NCI-H82 treated with DMSO at 0.1 percent for 48 hours (cell line): ENCODE measurements around the gene NPM1.
"Not testable (repeated sequence)": the region's sequence is repeated elsewhere in the genome, so short reads cannot be mapped to it uniquely, and the experiment has no call there.

Experiments
- DNase-seq: peaks from one replicate; lab custom pipeline; 2025; ENCODE audit not compliant: unreplicated experiment; lab: John Stamatoyannopoulos, UW

NPM1 gene

DNA sequence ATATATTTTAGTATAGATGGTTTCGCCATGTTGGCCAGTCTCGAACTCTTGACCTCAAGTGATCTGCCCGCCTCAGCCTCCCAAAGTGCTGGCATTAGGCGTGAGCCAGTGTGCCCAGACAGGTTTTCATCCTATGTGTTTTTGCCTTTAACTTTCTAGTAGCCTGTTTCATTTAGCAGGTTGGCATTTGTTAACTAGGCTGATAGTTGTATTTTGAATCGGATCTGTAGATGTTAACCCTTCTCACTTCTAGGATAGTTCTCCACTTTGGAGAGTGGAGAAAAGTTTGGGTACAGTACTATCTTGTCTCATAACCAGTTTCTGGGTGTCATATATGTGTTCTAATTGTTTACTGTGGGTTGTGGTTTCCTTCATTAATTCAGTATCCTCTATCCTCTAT lies 24.5 kb downstream of the NPM1 start:
- DNase-seq, result no peak

- no peak for DNase-seq
These were observed 25.7 kb downstream of the NPM1 start for GRCh38 chr5:171413153-171413910.

GRCh38 chr5:171413993-171414392 lies 26.3 kb downstream of the NPM1 start:
- not testable (repeated sequence) for DNase-seq

- DNase-seq, result no peak
These were observed 27.6 kb downstream of the NPM1 start for GRCh38 chr5:171415115-171415730.

- DNase-seq, result no peak
These were observed 28.8 kb downstream of the NPM1 start for GRCh38 chr5:171416160-171417049.

DNA sequence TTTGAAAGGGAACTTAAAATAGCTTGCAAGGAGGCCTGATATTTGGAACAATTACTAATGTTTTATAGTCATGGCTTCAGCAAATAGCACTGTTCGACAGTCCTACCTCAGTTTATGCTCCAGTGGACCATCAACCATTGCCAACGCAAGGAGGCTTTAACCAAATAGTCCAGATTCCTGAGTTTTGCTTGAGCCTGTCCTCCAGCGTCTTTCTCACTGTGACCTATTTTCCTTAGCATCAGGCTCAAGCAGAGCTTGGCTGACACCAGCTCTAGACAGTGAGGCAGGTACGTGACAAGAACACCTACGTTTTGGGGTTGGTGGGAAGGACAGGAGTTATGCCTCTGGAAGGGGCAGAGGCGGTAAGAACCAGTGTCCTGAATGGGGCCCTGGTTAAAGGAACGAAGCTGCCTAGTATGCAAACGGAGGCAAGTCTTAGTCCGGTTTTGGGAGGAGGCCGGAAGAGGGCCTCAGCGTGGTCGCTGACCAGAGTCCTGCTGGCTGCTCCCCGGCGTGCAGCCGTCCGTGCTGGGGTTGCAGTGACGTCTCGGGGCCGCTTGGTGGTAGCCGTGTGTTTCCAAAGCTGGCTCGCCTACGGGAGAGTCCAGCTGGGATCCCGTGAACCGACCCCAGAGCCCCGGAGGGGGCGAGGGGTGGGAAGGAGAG lies 30.8 kb downstream of the NPM1 start:
- DNase-seq, result peak; percentile 36

DNA sequence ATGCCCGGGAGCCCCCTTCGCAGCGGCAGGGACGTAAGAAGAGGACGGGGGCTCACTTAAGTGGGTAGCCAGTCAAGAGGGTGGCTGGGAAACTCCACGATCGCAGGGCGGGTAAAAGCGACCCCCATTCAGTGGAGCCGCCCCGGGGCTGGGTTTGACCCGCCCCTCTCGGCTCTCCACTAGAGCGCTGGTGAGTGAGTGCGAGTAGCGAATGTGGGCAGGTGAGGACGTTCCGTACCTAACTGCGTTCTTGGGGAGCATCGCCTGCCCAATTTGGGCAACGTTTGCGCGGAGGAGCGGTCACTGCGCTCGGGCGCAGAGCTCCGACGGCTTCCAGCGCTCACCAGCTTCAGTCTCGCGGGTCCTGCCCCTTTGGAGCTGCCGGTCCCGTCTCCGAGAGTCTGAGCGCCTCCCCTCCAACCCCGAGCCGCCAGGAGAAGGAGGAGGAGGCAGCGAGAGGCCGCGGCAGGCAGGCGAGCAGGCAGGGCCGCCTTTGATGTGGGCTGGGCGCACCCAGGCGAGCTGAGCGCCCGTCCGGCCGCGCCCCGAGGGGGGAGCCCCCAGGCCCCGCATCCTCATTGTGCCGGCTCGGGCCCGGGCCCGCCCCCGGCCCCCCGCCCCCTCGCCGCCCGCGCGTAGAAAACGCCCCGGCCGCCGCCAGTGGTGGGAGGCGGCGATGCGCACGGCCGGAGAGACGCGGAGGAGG lies 31.5 kb downstream of the NPM1 start, which contains the start of gene FGF18:
Gene FGF18 (plus strand): TSS at position 666 of the 706 bp plus-strand sequence. CDS start 553 bp downstream, outside the sequence.
- no peak for DNase-seq

DNA sequence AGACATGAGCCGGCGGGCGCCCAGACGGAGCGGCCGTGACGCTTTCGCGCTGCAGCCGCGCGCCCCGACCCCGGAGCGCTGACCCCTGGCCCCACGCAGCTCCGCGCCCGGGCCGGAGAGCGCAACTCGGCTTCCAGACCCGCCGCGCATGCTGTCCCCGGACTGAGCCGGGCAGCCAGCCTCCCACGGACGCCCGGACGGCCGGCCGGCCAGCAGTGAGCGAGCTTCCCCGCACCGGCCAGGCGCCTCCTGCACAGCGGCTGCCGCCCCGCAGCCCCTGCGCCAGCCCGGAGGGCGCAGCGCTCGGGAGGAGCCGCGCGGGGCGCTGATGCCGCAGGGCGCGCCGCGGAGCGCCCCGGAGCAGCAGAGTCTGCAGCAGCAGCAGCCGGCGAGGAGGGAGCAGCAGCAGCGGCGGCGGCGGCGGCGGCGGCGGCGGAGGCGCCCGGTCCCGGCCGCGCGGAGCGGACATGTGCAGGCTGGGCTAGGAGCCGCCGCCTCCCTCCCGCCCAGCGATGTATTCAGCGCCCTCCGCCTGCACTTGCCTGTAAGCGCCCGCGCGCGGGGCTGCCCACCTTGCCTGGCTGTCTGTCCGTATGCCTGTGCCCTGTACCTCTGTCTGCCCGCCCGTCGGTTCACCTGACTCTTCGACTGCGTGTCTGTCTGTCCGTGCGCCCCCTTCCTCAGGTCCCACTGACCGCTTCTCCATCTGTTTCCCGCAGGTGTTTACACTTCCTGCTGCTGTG lies 32.2 kb downstream of the NPM1 start:
- no peak for DNase-seq

- no peak for DNase-seq
These were observed 33.0 kb downstream of the NPM1 start for GRCh38 chr5:171420431-171421241.

GRCh38 chr5:171421331-171422262 lies 33.9 kb downstream of the NPM1 start:
- DNase-seq, result no peak

DNA sequence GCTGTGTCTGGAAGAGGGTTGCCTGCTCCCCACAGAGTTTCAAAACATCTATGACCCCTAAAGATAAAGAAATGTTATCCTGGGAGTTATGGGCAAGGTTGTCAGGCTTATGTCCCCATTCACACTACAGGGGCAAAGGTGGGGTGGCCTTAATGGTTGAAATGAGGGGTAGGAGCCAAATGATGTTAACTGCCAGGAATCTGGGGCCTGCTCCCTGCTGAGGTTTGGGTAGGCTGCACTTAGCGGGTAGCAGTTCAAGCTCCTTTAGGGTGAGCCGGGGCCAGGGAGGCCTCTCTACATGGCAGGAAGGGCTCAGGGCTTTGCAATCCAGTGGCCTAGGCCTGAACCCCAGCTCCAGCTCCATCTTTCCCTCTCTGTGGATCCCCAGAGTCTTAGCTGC lies 34.8 kb downstream of the NPM1 start:
- DNase-seq, result no peak

- DNase-seq, result no peak
These were observed 35.4 kb downstream of the NPM1 start for GRCh38 chr5:171422902-171423663.

- DNase-seq, result no peak
These were observed 37.1 kb downstream of the NPM1 start for GRCh38 chr5:171424726-171425125.

- DNase-seq, result no peak
These were observed 38.1 kb downstream of the NPM1 start for GRCh38 chr5:171425596-171426244.

- DNase-seq, result no peak
These were observed 38.6 kb downstream of the NPM1 start for GRCh38 chr5:171426266-171426665.

GRCh38 chr5:171426680-171427079 lies 39.0 kb downstream of the NPM1 start:
- no peak for DNase-seq
